Measurements from ENCODE around the gene NCK2.

Gene NCK2

GRCh38 chr2:105843476-105844374 is 99.0 kb downstream of the NCK2 start:
- no peak for DNase-seq (ENCODE audit: low read depth in 2 of 2, low spot score in 1 of 2)

GRCh38 chr2:105845976-105846375 is 101.3 kb downstream of the NCK2 start:
- DNase-seq (ENCODE audit: low read depth in 2 of 2, low spot score in 1 of 2): no peak

- no peak for DNase-seq (ENCODE audit: low read depth in 2 of 2, low spot score in 1 of 2)
Measured at GRCh38 chr2:105847056-105847455, 102.3 kb downstream of the NCK2 start.

- no peak for DNase-seq (ENCODE audit: low read depth in 2 of 2, low spot score in 1 of 2)
Measured at GRCh38 chr2:105848367-105848766, 103.7 kb downstream of the NCK2 start.

- no peak for DNase-seq (ENCODE audit: low read depth in 2 of 2, low spot score in 1 of 2)
Measured at GRCh38 chr2:105849431-105850179, 104.9 kb downstream of the NCK2 start.

- no peak for DNase-seq (ENCODE audit: low read depth in 2 of 2, low spot score in 1 of 2)
Measured at GRCh38 chr2:105852066-105852465, 107.4 kb downstream of the NCK2 start.

- DNase-seq (ENCODE audit: low read depth in 2 of 2, low spot score in 1 of 2): no peak
Measured at GRCh38 chr2:105853354-105854088, 108.8 kb downstream of the NCK2 start.

- DNase-seq (ENCODE audit: low read depth in 2 of 2, low spot score in 1 of 2): no peak
Measured at GRCh38 chr2:105854972-105855371, 110.3 kb downstream of the NCK2 start.

- no peak for DNase-seq (ENCODE audit: low read depth in 2 of 2, low spot score in 1 of 2)
Measured at GRCh38 chr2:105856581-105856980, 111.9 kb downstream of the NCK2 start.

- no peak for DNase-seq (ENCODE audit: low read depth in 2 of 2, low spot score in 1 of 2)
Measured at GRCh38 chr2:105857076-105857740, 112.5 kb downstream of the NCK2 start.

- DNase-seq (ENCODE audit: low read depth in 2 of 2, low spot score in 1 of 2): no peak
Measured at GRCh38 chr2:105858868-105859693, 114.4 kb downstream of the NCK2 start.

- no peak for DNase-seq (ENCODE audit: low read depth in 2 of 2, low spot score in 1 of 2)
Measured at GRCh38 chr2:105859694-105859951, 114.9 kb downstream of the NCK2 start.

GRCh38 chr2:105860567-105860966 is 115.9 kb downstream of the NCK2 start:
- DNase-seq (ENCODE audit: low read depth in 2 of 2, low spot score in 1 of 2): no peak

GRCh38 chr2:105861200-105861599 is 116.5 kb downstream of the NCK2 start:
- DNase-seq (ENCODE audit: low read depth in 2 of 2, low spot score in 1 of 2): no peak

- no peak for DNase-seq (ENCODE audit: low read depth in 2 of 2, low spot score in 1 of 2)
Measured at GRCh38 chr2:105862843-105863242, 118.1 kb downstream of the NCK2 start.

GRCh38 chr2:105864262-105864661 is 119.5 kb downstream of the NCK2 start:
- DNase-seq (ENCODE audit: low read depth in 2 of 2, low spot score in 1 of 2): no peak

GRCh38 chr2:105865222-105865913 is 120.7 kb downstream of the NCK2 start:
- no peak for DNase-seq (ENCODE audit: low read depth in 2 of 2, low spot score in 1 of 2)

GRCh38 chr2:105866216-105867185 is 121.8 kb downstream of the NCK2 start:
- no peak for DNase-seq (ENCODE audit: low read depth in 2 of 2, low spot score in 1 of 2)

GRCh38 chr2:105867587-105867986 is 122.9 kb downstream of the NCK2 start:
- no peak for DNase-seq (ENCODE audit: low read depth in 2 of 2, low spot score in 1 of 2)
